HG03342 (cell line): ENCODE results near the gene TP53TG5.
"Not testable (repeated sequence)": the region's sequence is repeated elsewhere in the genome, so short reads cannot be mapped to it uniquely, and the experiment has no call there.

Experiments used
- ATAC-seq: cut with Tn5 transposase; IDR thresholded peaks from one replicate; pipeline ENCODE4 v1.9.1; 2021; ENCODE audit warnings: mild to moderate bottlenecking, moderate library complexity; ENCODE audit not compliant: unreplicated experiment

The TP53TG5 gene

GRCh38 chr20:45368221-45368980, 9.7 kb downstream of the TP53TG5 start:
- ATAC-seq, result peak; percentile 80

- no peak for ATAC-seq
Measured at GRCh38 chr20:45367126-45367525, 11.0 kb downstream of the TP53TG5 start.

- ATAC-seq, result no peak
Measured at GRCh38 chr20:45366631-45367030, 11.5 kb downstream of the TP53TG5 start.

- ATAC-seq, result no peak
Measured at GRCh38 chr20:45366192-45366591, 11.9 kb downstream of the TP53TG5 start.

GRCh38 chr20:45365444-45365970, 12.6 kb downstream of the TP53TG5 start:
- ATAC-seq, result no peak

- ATAC-seq, result no peak
Measured at GRCh38 chr20:45363611-45364492, 14.3 kb downstream of the TP53TG5 start.

GRCh38 chr20:45362804-45363610, 15.1 kb downstream of the TP53TG5 start, which contains the start of gene SYS1:
SYS1 (plus strand) TSS chr20:45363156; CDS start chr20:45363532, 376 bp downstream.
- ATAC-seq, result peak; percentile 72

- no peak for ATAC-seq
Measured at GRCh38 chr20:45361793-45362192, 16.3 kb downstream of the TP53TG5 start.

- no peak for ATAC-seq
Measured at GRCh38 chr20:45359406-45360148, 18.5 kb downstream of the TP53TG5 start.

- ATAC-seq, result no peak
Measured at GRCh38 chr20:45359069-45359405, 19.1 kb downstream of the TP53TG5 start.

- no peak for ATAC-seq
Measured at GRCh38 chr20:45358282-45359068, 19.6 kb downstream of the TP53TG5 start.

GRCh38 chr20:45355209-45356084, 22.7 kb downstream of the TP53TG5 start:
- ATAC-seq, result no peak

GRCh38 chr20:45354423-45355208, 23.5 kb downstream of the TP53TG5 start:
- no peak for ATAC-seq

- no peak for ATAC-seq
Measured at GRCh38 chr20:45353746-45354145, 24.4 kb downstream of the TP53TG5 start.

GRCh38 chr20:45352729-45353128, 25.4 kb downstream of the TP53TG5 start:
- ATAC-seq, result no peak

- ATAC-seq, result not testable (repeated sequence)
Measured at GRCh38 chr20:45350795-45351194, 27.3 kb downstream of the TP53TG5 start.

- ATAC-seq, result no peak
Measured at GRCh38 chr20:45350217-45350616, 27.9 kb downstream of the TP53TG5 start.
